MG63 (cell line): Measurements from ENCODE around the gene GLOD5. TPM values are rescaled to one million over a fixed set of nuclear protein-coding genes. Genes with fewer than 3 reads are reported as not detected.

ENCODE experiments used
- DNase-seq: peaks from one replicate; pipeline ENCODE4 v3.0.0-alpha.2; 2020
- H3K27me3 ChIP-seq: fragments of 250-450 bp; sonication (Bioruptor Pico); 2 replicates; pipeline ENCODE4 v1.5.1; 2020; ENCODE audit warnings: mild to moderate bottlenecking, moderate library complexity
- H3K36me3 ChIP-seq: fragments of 250-450 bp; sonication (Bioruptor Pico); 2 replicates; pipeline ENCODE4 v1.5.1; 2020; ENCODE audit warnings: mild to moderate bottlenecking, moderate library complexity
- H3K4me3 ChIP-seq: fragments of 250-450 bp; sonication (Bioruptor Pico); 2 replicates; pipeline ENCODE4 v1.5.1; 2020; ENCODE audit warnings: mild to moderate bottlenecking, moderate library complexity
- H3K9me3 ChIP-seq: fragments of 250-450 bp; sonication (Bioruptor Pico); 2 replicates; pipeline ENCODE4 v1.5.1; 2020; ENCODE audit warnings: mild to moderate bottlenecking, moderate library complexity
- total RNA-seq: library from RNA; depleted of rRNA; stranded (reverse); fragments of >200 nt; shearing (Covaris generic); gene quantifications from 2 replicates; pipeline ENCODE4 v1.2.3, GENCODE V29; 2014; ENCODE audit warnings: low replicate concordance

Gene GLOD5
- total RNA-seq, 1 experiment from 2014 or later = not detected

DNA sequence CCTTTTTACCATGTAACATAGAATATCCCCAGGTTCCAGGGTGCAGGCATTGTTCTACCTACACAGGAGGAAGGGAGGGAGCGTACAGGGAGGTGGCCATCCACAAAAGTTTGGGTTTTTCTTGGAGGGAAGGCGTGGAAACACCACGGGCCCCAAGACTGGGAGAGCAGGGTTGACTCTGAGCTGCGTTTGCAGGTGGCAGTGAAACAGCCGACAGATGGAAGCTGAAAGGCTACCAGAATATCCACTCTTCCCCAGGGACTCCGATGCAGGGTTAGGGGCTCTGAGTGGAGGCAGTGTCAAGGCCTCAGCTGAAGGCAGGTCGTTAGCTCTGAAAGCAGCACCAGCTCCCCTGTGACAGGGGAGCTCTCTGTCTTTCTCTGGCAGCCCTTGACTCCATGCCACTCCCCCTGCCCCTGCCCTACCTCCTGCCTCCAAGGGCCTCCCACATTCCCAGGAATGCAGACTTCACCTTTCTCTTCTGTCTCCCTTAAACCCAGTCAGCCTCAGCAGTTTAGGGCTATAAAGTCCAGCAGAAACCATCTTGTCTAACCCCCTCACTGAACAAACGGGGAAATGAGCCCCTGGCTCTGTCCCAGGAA, 14.0 kb upstream of the GLOD5 start:
- Histone ChIP-seq H3K27me3 (no peaks in the 10 kb centered on the region), H3K4me3 (no peak overlapping the region), H3K9me3 (no peaks in the 10 kb centered on the region), H3K36me3 (no peaks in the 10 kb centered on the region)
- DNase-seq = no peak

- Histone ChIP-seq H3K27me3 (no peaks in the 10 kb centered on the region), H3K9me3 (no peaks in the 10 kb centered on the region), H3K36me3 (no peaks in the 10 kb centered on the region), H3K4me3 (no peak overlapping the region)
- no peak for DNase-seq
Observed at GRCh38 chrX:48749182-48749581, 12.4 kb upstream of the GLOD5 start.

GRCh38 chrX:48751343-48751742, 10.2 kb upstream of the GLOD5 start:
- no peak for DNase-seq
- Histone ChIP-seq H3K9me3 (no peaks in the 10 kb centered on the region), H3K27me3 (no peaks in the 10 kb centered on the region), H3K36me3 (no peaks in the 10 kb centered on the region), H3K4me3 (no peak overlapping the region)

DNA sequence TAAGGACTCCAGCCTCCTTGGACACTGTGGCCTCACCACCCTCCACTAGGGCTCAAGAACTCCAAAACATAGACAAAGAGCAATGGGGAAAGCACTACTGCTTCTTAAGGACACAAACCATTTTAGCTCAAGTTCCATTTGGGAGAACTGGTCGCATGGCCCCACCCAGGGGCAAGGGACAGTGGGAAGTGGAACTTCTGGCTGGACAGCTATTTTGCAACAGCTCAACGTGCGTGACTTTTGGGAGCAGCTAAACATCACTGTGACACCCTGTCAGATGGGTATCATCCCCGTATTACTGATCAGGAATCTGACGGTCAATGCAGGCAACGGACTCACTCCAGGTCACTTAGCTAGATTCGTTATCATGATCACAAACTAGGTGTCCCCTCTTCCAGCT, 9.0 kb upstream of the GLOD5 start:
- no peak overlapping the region for H3K4me3 ChIP-seq

GRCh38 chrX:48753708-48754228, 7.8 kb upstream of the GLOD5 start:
- Histone ChIP-seq H3K27me3 (no peaks in the 10 kb centered on the region), H3K36me3 (no peaks in the 10 kb centered on the region), H3K9me3 (no peaks in the 10 kb centered on the region), H3K4me3 (no peak overlapping the region)
- no peak for DNase-seq

More for the DNA sequence above, 9.0 kb upstream of the GLOD5 start:
- no peaks in the 10 kb centered on the region for H3K27me3 ChIP-seq
- DNase-seq = no peak
- no peaks in the 10 kb centered on the region for H3K9me3 ChIP-seq
- no peaks in the 10 kb centered on the region for H3K36me3 ChIP-seq

DNA sequence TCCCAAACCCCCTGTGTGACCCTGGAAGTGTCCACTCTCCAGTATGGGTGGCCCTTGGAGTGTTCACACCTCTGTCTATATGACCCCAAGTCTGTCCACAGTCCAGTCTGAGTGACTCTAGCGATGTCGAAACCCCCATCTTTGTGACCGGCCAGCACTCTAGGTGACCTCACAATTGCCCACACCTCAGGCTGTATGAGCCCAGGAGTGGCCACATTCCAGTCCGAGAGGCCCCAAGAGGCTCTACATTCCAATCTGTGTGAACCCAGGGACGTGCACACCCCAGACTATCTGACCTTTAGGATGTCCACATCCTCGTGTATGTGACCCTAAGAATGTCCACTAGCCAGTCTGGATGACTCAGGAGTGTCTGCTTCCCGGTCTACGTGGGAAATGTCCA, 7.3 kb upstream of the GLOD5 start:
- no peaks in the 10 kb centered on the region for H3K9me3 ChIP-seq
- no peaks in the 10 kb centered on the region for H3K27me3 ChIP-seq
- no peak for DNase-seq
- no peaks in the 10 kb centered on the region for H3K36me3 ChIP-seq
- no peak overlapping the region for H3K4me3 ChIP-seq

GRCh38 chrX:48769230-48769629, 7.7 kb downstream of the GLOD5 start:
- no peak for DNase-seq
- no peak overlapping the region for H3K4me3 ChIP-seq

GRCh38 chrX:48770296-48770695, 8.7 kb downstream of the GLOD5 start:
- Histone ChIP-seq H3K9me3 (no peaks in the 10 kb centered on the region), H3K4me3 (no peak overlapping the region), H3K36me3 (no peaks in the 10 kb centered on the region), H3K27me3 (no peaks in the 10 kb centered on the region)
- DNase-seq = no peak

More at GRCh38 chrX:48769230-48769629, 7.7 kb downstream of the GLOD5 start:
- no peaks in the 10 kb centered on the region for H3K27me3 ChIP-seq
- no peaks in the 10 kb centered on the region for H3K36me3 ChIP-seq
- H3K9me3 ChIP-seq = no peaks in the 10 kb centered on the region

- Histone ChIP-seq H3K9me3 (no peaks in the 10 kb centered on the region), H3K4me3 (no peak overlapping the region)
- DNase-seq = no peak
Observed at GRCh38 chrX:48772602-48773001, 11.1 kb downstream of the GLOD5 start.

DNA sequence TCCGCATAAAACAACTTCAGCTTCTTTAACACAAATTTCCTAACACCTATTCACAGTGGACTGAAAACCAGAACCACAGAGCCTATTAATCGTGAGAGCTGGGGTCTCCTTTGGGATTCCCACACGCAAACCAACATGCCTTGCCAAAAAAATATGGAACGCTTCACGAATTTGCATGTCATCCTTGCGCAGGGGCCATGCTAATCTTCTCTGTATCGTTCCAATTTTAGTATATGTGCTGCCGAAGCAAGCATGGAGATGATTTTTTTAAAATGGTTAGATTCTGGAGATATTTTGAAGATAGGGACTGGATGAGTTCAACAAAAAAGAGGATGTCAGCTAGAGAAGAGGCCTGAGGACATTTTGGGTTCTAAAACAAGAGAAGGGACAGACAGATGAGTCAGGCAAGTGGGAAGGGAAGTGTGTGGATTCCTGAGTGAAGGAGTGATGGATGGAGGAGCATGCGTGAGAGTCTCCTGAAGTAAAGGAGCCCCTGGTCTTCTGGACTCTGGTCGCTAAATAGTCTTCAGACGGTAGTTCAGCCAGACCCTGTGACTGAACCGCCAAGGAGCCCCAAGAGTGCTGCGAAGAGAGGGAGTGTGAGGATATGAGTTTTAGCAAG, 15.4 kb downstream of the GLOD5 start:
- H3K27me3 ChIP-seq = no peaks in the 10 kb centered on the region
- H3K9me3 ChIP-seq = no peaks in the 10 kb centered on the region
- DNase-seq = no peak
- H3K4me3 ChIP-seq = no peak overlapping the region
- no peaks in the 10 kb centered on the region for H3K36me3 ChIP-seq

More at GRCh38 chrX:48772602-48773001, 11.1 kb downstream of the GLOD5 start:
- Histone ChIP-seq H3K27me3 (no peaks in the 10 kb centered on the region), H3K36me3 (no peaks in the 10 kb centered on the region)

DNA sequence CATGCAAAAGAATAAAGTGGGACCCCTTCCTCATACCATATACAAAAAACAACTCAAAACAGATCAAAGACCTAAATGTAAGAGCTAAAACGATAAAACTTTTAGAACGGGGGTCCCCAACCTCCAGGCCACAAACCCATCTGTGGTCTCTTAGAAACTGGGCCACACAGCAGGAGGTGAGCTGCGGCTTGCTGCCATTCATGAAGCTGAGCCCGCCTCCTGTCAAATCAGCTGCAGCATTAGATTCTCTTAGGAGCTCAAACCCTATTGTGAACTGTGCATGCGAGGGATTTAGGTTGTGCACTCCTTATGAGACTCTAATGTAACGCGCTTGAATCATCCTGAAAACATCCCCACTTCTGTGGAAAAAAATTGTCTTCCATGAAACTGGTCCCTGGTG, 17.9 kb downstream of the GLOD5 start:
- Histone ChIP-seq H3K9me3 (no peaks in the 10 kb centered on the region), H3K27me3 (no peaks in the 10 kb centered on the region), H3K36me3 (no peaks in the 10 kb centered on the region), H3K4me3 (no peak overlapping the region)
- no peak for DNase-seq

GRCh38 chrX:48781705-48782104, 20.2 kb downstream of the GLOD5 start:
- no peaks in the 10 kb centered on the region for H3K9me3 ChIP-seq
- no peak for DNase-seq
- no peaks in the 10 kb centered on the region for H3K27me3 ChIP-seq

DNA sequence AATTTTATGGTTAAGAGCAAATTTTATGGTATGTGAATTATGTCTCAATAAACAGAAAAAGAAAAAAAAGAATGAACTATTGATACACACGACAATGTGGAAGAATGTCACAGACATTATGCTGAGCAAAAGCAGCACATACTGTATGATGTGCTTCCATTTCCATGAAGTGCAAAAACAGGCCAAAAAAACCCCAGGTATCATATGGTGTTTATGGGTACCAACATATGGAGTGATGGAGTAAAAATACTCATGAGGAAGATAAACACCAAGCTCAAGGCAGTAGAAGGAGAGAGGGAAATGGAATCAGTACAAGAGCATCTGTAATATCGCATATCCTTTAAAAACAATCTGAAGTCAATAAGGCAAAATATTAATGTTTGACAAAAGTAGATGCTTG, 20.7 kb downstream of the GLOD5 start:
- H3K27me3 ChIP-seq = no peaks in the 10 kb centered on the region
- no peaks in the 10 kb centered on the region for H3K9me3 ChIP-seq
- no peaks in the 10 kb centered on the region for H3K36me3 ChIP-seq
- DNase-seq = no peak
- H3K4me3 ChIP-seq = no peak overlapping the region

More at GRCh38 chrX:48781705-48782104, 20.2 kb downstream of the GLOD5 start:
- Histone ChIP-seq H3K4me3 (no peak overlapping the region), H3K36me3 (no peaks in the 10 kb centered on the region)

DNA sequence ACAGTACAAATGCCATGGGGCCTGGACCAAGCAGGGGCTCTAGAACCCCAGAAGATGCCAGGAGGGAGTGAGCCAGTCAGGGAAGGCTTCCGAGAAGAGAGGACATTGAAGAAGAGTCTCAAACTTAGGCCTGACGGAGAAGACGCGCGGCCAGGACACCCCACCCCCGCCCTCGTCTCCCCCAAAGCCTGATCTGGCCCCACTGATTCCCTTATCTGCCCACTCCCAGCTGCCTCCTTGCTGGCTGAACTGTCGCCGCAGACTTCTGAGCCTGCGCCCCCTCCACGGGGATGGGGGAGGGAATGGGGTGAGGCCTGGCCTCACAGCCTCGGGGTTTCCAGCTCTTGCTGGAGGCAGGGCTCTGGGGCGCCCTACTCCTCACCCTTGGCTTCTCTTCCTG, 21.2 kb downstream of the GLOD5 start:
- no peaks in the 10 kb centered on the region for H3K9me3 ChIP-seq
- no peak overlapping the region for H3K4me3 ChIP-seq
- no peak for DNase-seq
- no peaks in the 10 kb centered on the region for H3K27me3 ChIP-seq
- H3K36me3 ChIP-seq = no peaks in the 10 kb centered on the region

DNA sequence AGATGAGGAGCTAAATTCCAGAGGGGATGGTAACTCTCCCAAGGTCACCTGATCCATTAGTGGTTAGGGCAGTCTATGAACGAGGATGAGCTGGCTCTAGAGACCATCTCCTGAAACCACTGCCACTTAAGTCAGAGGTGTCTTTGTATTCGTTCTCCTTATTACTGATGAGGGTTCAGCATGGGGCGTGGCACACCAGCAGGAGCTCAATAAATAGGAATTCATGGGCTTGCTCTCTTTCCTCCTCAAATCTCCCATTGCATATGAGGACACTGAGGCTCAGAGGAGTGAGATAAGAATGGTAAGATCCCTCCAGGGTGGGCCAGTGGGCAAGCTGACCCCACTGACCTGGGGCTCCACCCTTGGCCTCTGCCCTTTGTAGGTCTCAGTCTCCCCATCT, 23.2 kb downstream of the GLOD5 start:
- H3K27me3 ChIP-seq = no peaks in the 10 kb centered on the region
- no peak for DNase-seq
- no peaks in the 10 kb centered on the region for H3K9me3 ChIP-seq
- H3K36me3 ChIP-seq = no peaks in the 10 kb centered on the region
- no peak overlapping the region for H3K4me3 ChIP-seq

DNA sequence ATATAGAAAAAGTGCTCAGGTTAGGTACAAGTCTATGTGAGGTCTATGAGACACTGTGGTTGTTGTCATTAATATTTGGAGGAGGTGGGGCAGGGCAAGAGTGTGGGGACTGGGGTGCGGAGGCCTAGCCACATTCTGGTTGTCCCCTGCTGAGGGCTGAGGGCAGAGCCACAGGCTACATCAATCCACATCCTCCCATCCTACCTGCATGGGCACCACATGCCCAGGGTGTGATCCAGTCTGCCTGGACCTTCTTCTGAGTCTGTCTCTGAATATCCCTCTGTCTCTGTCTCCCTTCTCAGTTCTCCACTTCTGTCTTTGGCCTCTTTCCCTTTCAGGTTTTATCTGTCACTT, 23.6 kb downstream of the GLOD5 start:
- Histone ChIP-seq H3K9me3 (no peaks in the 10 kb centered on the region), H3K27me3 (no peaks in the 10 kb centered on the region), H3K4me3 (no peak overlapping the region), H3K36me3 (no peaks in the 10 kb centered on the region)
- no peak for DNase-seq

DNA sequence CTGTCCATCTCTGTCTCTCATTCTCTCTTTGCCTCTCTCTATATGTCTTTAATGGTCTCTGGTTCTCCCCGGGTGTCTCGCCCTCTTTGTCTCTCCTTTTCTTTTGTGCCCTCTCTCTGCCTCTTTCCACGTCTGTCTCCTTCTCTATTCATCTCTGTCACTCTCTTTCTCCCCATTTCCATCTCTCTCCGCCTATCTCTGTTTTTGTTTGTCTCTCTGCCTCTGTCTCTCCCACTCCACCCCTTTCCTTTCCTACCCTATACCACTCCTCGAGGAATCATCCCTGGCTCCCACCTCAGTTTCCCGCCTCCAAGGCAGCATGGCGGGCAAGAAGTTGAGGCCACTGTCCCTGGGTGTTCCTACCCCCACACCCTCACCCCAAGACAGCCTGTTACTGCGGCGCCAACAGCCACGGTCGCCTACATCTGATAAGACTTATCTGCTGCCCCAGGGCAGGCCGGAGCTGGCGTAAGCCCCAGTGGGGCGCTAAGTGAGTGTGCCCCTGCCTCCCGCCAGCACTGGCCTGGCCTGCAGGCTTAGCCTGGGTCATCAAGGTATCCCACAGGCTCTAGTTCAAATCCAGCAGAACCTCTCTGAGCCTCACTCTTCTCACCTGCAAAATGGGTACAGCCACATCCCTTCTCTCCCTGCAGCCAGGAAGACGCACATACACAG, 24.1 kb downstream of the GLOD5 start:
- no peaks in the 10 kb centered on the region for H3K9me3 ChIP-seq
- H3K27me3 ChIP-seq = no peaks in the 10 kb centered on the region
- no peak overlapping the region for H3K4me3 ChIP-seq
- DNase-seq = no peak
- H3K36me3 ChIP-seq = no peaks in the 10 kb centered on the region

DNA sequence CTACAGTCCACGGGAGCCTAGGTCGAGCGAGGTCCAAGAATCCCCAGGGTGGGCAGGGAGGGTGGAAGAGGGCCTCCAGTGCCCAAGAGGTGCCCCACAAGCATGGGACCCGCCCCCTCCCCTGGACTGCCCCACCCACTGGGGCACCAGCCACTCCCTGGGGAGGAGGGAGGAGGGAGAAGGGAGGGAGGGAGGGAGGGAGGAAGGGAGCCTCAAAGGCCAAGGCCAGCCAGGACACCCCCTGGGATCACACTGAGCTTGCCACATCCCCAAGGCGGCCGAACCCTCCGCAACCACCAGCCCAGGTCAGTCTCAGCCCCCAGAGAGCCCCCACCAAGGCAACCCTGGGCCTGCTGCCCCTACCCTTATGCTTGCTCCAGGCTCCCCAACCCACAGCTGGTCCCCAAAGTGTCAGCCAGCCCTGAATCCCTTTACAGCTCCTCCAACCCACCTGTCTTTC, 24.8 kb downstream of the GLOD5 start, which contains the start of gene GATA1:
Gene GATA1 (plus strand): TSS at position 250 of the 460 bp plus-strand sequence. CDS start 4,520 bp downstream, outside the sequence.
- Histone ChIP-seq H3K4me3 (no peak within 1 kb of the TSS), H3K36me3 (no peaks in the 10 kb centered on the region), H3K27me3 (no peaks in the 10 kb centered on the region), H3K9me3 (no peaks in the 10 kb centered on the region)
- DNase-seq = no peak
